Activated CD4-positive, alpha-beta T cell treated with anti-CD3 and anti-CD28 coated beads for 1 hour (primary cell): ENCODE results near the gene MAP2K5.

Experiments
- DNase-seq: peaks from one replicate; pipeline ENCODE4 v3.0.0-alpha.2; 2020

Gene MAP2K5

GRCh38 chr15:67788986-67789385 is 246.5 kb downstream of the MAP2K5 start:
- no peak for DNase-seq

DNA sequence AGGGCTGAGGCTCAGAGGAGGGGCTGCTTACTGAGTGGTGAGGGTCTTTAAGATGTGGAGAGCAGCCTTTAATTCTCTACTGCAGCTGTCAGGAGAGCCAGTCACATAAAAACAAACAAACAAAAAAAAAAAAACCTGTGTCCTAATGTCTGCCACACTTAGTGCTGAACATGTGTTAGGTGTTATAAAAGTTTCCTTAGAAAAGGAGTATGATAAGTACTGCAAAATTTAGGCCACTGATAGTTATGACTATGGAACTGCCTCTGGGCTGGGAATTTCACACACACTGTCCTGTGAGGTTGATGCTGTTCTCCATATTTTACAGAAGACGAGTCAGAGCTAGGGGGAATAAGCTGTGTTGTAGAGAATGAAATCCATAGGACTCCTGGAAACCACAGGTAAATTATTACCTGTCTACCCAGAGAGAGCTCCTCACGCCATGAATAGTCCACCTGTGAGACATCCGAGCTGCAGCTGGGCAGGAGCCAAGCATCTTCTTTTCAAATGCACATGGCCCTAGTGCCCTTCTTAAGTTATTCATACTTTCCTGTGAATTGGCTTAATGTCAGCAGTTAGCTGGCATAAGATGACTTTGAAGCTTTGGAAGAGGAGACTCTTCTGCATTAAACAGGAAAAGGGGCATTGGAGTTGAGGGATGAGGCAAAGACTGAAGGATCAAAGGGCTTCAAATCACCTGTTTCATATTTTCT is 248.3 kb downstream of the MAP2K5 start:
- no peak for DNase-seq

GRCh38 chr15:67792250-67792942 is 249.9 kb downstream of the MAP2K5 start:
- DNase-seq, result no peak

- no peak for DNase-seq
These were observed 252.5 kb downstream of the MAP2K5 start for GRCh38 chr15:67794832-67795574.

DNA sequence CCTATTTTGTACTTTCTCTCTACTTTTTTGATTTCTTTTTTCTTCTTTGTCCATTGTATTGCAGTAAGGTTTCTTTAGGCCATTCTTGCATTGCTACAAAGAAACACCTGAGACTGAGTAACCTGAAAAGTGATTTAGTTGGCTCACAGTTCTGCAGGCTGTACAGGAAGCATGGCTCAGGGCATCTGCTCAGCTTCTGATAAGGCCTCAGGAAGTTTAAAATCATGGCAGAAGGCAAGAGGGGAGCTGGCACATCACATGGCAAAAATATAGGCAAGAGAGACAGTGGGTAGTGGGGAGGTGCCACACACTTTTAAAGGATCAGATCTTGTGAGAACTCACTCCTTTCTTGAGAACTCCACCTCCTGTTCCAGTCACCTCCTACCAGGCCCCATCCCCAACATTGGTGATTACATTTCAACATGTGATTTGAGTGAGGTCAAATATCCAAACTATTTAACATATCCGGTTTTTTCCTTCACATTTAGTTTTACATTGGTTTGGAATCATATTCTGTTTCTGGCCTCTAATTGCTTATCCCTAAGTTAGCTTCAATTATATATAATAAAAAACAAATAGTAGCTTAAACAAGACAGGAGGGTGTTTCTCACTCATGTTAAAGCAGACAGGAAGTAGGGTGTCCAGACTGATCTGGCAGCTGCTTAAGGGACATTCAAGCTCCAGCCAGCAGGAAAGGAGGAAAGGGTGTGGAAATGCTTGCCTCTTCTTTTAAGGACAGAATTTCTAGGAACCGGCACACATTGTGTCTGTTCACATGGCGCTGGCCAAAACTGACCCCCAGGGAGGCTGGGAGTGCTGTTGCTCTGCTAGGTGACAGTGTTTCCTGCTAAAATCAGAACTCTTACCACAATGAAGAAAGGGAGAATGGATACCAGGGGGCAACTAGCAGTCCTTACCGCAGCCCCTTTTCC is 254.0 kb downstream of the MAP2K5 start:
- no peak for DNase-seq

- no peak for DNase-seq
These were observed 257.3 kb downstream of the MAP2K5 start for GRCh38 chr15:67799801-67800205.

DNA sequence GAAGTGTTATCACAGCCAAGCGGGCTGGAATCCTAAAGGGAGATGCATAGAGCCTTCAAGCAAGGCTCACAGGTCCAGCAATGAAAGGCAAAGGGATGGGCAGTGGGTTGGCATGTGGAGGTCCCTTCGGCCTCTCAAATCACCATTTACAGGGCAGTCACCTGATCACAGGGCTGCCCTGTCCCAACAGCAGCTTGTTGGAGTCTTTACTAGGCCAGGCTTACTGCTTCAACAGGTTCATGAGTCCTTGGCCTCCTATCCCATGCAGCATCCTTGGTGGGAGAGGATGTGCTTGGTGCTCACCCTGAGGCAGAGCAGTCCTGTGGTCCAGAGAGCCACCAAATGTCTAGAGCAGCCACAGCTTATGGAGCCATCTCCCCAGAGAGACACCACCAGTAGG is 258.6 kb downstream of the MAP2K5 start:
- DNase-seq, result no peak

- DNase-seq, result no peak
These were observed 259.7 kb downstream of the MAP2K5 start for GRCh38 chr15:67801926-67802914.

GRCh38 chr15:67803299-67803698 is 260.8 kb downstream of the MAP2K5 start:
- no peak for DNase-seq

DNA sequence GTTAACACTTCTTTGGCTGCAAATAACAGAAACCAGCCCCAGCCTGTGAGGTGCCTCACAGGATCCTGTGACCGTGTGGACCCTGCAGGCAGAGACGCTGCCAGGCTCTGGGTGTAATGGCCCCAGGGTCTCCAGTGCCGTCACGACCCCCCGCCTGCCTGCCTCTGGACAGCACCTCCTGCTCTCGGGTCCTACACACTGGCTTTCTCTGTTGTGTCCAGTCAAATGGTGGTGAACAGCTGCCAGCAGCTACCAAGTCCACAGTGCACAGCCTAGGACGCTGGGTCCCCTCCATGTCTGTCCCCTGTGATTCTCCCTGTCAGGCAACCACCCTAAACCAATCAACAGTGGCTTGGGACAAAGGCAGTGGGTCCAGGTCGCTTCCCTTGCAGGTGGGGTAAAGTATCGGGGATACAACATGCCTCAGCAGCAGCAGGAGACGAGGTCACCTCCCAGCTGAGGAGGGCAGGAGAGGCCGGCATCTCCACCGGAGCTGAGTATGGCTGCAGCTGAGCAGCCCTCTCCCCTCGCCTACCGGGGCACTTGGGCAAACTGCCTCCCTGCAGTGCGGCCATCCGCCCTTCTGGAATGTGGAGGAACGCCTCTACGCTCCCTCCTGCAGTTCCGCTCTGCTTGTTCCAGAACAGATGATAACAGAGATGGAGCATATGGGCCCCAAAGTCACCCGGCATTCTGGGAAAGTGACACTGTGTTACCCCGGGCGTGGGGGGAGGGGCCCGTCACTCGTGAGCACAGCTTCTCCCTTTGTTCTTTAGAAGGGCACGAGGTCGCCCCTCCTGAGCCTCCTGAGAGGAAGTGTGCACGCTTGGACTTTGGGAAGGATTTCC is 261.7 kb downstream of the MAP2K5 start:
- no peak for DNase-seq

- DNase-seq, result no peak
These were observed 262.6 kb downstream of the MAP2K5 start for GRCh38 chr15:67805008-67805665.

DNA sequence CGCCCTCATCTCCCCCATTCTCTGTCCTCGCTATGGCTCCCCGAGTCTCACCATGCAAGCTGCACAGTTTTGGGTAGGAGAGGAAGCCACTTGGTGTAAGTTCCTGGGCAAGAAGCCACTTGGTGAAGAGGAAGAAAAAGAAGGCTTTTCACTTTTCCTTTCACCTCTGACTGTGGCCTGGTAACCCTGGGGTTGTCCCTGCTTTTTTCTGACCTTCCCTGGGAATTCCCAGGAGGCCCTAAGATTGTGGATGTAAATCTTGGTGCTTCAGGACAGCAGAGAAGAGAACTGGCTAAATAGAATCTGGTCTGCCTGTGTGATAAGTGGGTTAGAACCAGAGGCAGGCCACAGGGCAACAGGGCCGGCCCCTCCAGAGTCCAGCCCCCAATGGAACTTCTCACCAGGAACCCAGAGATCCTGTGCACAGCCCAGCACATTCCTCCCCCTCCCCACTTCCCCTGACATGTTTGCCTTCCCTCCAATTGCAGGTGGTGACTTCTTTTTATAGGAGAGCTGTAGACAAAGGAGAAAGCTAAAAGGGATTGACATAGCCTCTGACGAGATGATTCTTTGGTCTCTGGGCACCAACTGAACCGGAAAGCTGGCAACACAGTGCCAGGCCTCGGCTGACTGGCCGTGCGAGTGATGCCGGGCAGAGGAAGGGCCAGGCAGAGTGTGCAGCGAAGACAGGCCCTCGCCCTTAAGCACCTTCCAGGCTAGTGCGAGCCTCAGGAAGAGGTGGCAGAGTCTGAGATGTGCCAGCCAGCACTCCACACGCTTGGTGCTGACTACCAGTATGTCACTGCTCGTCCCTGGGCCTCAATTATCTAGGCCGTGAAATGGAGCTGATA is 263.4 kb downstream of the MAP2K5 start:
- no peak for DNase-seq

DNA sequence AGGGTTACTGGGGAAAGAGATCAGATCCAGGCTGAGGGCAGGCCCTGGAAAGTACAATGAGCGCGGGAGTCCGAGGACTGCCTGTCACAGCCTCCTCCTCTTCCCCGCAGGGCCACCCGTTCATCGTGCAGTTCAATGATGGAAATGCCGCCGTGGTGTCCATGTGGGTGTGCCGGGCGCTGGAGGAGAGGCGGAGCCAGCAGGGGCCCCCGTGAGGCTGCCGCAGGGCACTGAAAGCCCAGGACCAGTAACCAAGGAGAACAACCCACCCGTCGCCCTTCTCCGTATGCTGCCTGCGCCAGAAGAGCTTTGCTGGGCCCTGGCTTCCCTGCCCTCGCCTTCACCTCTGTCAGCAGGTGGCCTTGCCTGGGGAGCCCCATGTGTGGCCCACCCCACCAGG is 264.0 kb downstream of the MAP2K5 start:
- no peak for DNase-seq

DNA sequence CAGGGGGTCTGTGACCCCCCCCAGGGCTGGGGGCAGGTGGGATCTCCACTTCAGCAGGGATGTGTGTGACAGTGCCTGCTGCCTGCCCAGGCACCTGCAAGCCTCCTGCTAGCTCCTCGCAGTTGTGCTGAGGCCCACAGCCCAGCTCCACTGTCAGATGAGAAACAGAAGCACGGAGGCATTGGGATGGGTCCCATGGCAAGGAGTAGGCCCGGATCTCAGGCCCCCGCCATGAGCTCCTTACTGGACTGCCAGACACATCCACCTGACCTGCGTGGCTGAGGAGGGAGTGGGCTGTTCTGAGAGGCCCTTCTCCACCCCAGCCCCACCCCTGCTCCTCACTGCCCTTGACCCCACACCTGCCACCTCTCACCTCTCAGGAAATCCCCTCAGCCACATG is 264.6 kb downstream of the MAP2K5 start:
- no peak for DNase-seq

GRCh38 chr15:67807836-67808235 is 265.3 kb downstream of the MAP2K5 start:
- DNase-seq, result no peak

- no peak for DNase-seq
These were observed 266.3 kb downstream of the MAP2K5 start for GRCh38 chr15:67808821-67809220.

DNA sequence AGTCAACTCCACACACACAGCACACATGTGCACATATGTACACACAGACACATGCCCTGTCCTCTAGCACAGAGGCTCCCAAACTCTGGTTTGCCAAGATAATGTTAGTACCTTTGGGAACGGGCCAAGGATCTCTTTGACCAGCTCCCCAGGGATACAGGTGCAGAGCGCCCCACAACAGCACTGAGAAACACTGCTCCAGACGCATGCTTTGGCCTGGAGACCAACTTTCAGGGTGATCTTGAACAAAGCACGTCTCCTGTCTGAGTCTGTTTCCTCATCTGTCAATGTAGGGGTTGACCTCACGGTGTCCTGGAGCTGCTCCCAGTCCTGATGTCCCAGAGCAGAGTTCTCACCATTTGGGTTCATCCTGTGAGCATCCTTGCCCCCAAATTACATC is 266.9 kb downstream of the MAP2K5 start:
- DNase-seq, result no peak

DNA sequence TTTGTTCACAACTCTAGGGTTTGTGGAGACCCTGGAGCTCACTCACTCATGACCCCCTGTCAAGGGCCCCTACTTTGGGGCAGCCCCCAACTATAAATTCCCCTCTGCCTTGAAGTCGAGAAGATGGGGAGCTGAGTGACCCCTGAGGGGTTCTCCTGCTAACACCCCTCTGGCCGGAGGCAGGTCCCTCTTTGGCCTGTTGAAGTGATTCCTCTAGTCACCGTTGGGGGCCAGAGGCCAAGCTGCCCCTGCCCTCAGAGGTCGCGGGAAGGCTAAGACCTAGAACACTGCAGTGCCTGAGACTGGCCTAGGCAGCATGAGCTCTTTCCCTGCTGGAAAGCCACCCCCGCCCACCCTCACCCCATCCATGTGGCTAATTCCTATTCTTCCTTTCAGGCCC is 267.4 kb downstream of the MAP2K5 start:
- no peak for DNase-seq

- DNase-seq, result no peak
These were observed 269.7 kb downstream of the MAP2K5 start for GRCh38 chr15:67812241-67812644.
